Gastroesophageal sphincter (tissue), 3 donors: ENCODE data around the gene CPNE9.

Source experiments
- CTCF ChIP-seq, 4 experiments: fragments of 200-600 bp in 2 of 4; fragments of 450-650 bp in 2 of 4; sonication (generic) in 1 of 4; IDR thresholded peaks; one replicate each; pipeline ENCODE4 v1.5.1; 2017 to 2019; ENCODE audit warnings: antibody characterized with exemption in 4 of 4, mild to moderate bottlenecking in 2 of 4, moderate library complexity in 2 of 4
- EP300 ChIP-seq: sonication (generic); formaldehyde crosslinking; IDR thresholded peaks from one replicate; pipeline ENCODE4 v1.6.1; 2017; ENCODE audit warnings: antibody characterized with exemption, mild to moderate bottlenecking

GRCh38 chr3:9697892-9698291, 5.7 kb upstream of the CPNE9 start:
- no peak for TF ChIP-seq CTCF (IDR thresholded peaks at IDR 0.05)
- TF ChIP-seq EP300, result no peak
